ENCODE results near the gene COA8.

DNA sequence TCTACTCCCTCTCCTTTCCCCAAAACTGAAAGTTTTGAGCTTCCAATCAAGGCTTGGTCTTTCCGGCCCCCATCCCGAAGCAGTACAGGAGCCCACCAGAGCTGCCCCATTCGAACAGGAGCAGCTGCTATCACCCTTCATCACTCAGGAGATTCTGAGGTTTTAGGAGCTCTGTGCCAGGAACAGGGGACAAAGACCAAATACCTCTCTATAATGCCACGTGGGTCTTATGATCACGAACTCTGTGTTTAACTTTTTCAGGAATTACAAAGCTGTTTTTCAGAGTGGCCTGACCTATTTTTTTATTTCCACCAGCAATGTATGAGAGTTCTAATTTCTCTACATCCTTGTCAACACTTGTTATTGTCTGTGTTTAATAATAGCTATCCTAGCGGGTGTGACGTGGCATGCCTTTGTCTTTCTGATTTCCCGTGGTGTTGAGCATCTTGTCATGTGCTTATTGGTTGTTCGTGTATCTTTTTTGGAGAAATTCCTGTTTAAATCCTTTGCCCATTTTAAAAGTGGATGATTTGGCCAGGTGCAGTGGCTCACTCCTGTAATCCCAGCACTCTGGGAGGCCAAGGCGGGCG is 21.7 kb downstream of the COA8 start:
- TF ChIP-seq, protein P1, sequence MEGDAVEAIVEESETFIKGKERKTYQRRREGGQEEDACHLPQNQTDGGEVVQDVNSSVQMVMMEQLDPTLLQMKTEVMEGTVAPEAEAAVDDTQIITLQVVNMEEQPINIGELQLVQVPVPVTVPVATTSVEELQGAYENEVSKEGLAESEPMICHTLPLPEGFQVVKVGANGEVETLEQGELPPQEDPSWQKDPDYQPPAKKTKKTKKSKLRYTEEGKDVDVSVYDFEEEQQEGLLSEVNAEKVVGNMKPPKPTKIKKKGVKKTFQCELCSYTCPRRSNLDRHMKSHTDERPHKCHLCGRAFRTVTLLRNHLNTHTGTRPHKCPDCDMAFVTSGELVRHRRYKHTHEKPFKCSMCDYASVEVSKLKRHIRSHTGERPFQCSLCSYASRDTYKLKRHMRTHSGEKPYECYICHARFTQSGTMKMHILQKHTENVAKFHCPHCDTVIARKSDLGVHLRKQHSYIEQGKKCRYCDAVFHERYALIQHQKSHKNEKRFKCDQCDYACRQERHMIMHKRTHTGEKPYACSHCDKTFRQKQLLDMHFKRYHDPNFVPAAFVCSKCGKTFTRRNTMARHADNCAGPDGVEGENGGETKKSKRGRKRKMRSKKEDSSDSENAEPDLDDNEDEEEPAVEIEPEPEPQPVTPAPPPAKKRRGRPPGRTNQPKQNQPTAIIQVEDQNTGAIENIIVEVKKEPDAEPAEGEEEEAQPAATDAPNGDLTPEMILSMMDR (IDR thresholded peaks at IDR 0.05): no peak
- TF ChIP-seq POLR2A (IDR thresholded peaks at IDR 0.05): no peak
